HG03064 (cell line): Measurements from ENCODE around the gene TMEM269.

Source experiments
- ATAC-seq: cut with Tn5 transposase; IDR thresholded peaks from one replicate; pipeline ENCODE4 v1.9.1; 2021; ENCODE audit warnings: low read depth; ENCODE audit not compliant: unreplicated experiment

TMEM269 gene

GRCh38 chr1:42846257-42847110 lies 61.7 kb downstream of the TMEM269 start, which contains the start of gene ZNF691:
Gene ZNF691, plus strand, starts transcription at chr1:42846613. Its CDS starts 3,046 bp downstream, at chr1:42849659.
- peak; percentile 78 for ATAC-seq

GRCh38 chr1:42847111-42847595 lies 62.4 kb downstream of the TMEM269 start:
- ATAC-seq, result no peak

- no peak for ATAC-seq
These were observed 63.1 kb downstream of the TMEM269 start for GRCh38 chr1:42847721-42848460.

- ATAC-seq, result no peak
These were observed 64.2 kb downstream of the TMEM269 start for GRCh38 chr1:42848823-42849537.

- no peak for ATAC-seq
These were observed 65.2 kb downstream of the TMEM269 start for GRCh38 chr1:42849944-42850343.
